ENCODE data around the gene PCID2. TPM values are rescaled to one million over a fixed set of nuclear protein-coding genes. Genes with fewer than 3 reads are reported as not detected.
A peak's percentile ranks its signal among the peaks of the same experiment; 100 is the strongest.

Gene PCID2
- total and polyA plus RNA-seq, 2 of the 13 experiments (the other 11 are each of a cell fraction or from before 2014, with no cell fraction given), result 65.0 to 111 TPM

DNA sequence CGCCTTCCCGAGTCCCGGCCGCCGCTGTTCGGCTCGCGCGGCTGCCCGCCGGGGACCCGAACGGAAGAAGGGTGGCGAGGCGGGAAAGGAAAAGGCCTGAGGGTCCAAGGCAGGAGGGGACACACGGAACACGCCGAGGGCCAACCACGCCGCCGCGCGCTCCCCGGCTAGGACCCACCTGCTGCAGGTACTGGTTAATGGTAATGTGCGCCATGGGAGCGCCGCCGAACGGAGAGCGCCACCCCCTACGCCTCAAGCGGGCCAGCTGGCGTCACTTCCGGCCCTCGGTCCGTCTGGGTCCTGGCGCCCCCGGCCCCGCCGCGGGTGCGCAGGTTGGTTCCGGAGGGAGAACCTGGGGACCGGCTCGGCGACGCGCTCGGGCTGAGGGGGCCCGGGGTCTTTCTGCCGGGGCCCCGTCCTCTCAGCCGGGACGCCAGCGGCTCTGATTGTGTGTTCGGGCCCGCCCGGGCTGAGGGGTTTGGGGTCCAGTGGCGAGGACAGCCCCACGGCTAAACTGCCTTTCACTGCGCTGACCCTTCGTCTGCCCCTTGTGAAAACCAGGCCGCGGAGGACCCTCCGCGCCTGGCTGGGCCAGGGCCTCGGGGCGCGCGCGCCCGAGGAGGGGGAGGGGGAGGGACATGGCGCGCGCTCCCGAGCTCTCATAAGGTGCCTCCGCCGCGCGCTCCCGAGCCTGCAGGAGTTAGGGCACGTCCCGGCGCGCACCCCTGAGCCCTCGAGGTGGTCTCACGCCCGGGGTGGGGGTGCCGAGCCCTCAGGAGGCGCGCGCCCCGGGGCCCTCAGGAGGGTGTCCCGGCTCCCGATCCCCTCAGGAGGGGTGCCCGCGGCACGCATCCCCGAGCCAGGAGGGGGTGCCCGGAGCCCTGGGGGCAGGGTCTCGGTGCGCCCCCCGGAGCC is at the start of gene PCID2 (continued):
- TF ChIP-seq, protein P1, sequence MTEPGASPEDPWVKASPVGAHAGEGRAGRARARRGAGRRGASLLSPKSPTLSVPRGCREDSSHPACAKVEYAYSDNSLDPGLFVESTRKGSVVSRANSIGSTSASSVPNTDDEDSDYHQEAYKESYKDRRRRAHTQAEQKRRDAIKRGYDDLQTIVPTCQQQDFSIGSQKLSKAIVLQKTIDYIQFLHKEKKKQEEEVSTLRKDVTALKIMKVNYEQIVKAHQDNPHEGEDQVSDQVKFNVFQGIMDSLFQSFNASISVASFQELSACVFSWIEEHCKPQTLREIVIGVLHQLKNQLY (CRISPR knock-in tag; IDR thresholded peaks at IDR 0.05), result no peak
- TF ChIP-seq ZMAT3 (CRISPR knock-in tag; conservative IDR thresholded peaks at IDR 0.05), result peak; percentile 62; the same call in 1 of the 2 replicates
- TF ChIP-seq, protein P2, sequence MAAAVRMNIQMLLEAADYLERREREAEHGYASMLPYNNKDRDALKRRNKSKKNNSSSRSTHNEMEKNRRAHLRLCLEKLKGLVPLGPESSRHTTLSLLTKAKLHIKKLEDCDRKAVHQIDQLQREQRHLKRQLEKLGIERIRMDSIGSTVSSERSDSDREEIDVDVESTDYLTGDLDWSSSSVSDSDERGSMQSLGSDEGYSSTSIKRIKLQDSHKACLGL (CRISPR knock-in tag; IDR thresholded peaks at IDR 0.05), result peak; percentile 90
- TF ChIP-seq ZNF772 (CRISPR knock-in tag; IDR thresholded peaks at IDR 0.05), result peak; percentile 78; the same call in 1 of the 2 replicates
- peak; percentile 35; the same call in 1 of the 2 replicates for TF ChIP-seq CHD2 (IDR thresholded peaks at IDR 0.05; ENCODE audit: low read depth, low read length)
- peak; percentile 51; the same call in 1 of the 2 replicates for TF ChIP-seq ZFP36L1 (CRISPR knock-in tag; IDR thresholded peaks at IDR 0.05)
- peak; percentile 67; the same call in 1 of the 2 replicates for TF ChIP-seq ZNF567 (CRISPR knock-in tag; IDR thresholded peaks at IDR 0.05; ENCODE audit: borderline replicate concordance)
- no peak for TF ChIP-seq NFRKB (IDR thresholded peaks at IDR 0.05)
- peak; percentile 85; the same call in 1 of the 2 replicates for TF ChIP-seq MTERF4 (CRISPR knock-in tag; IDR thresholded peaks at IDR 0.05)
- TF ChIP-seq ZNF784 (CRISPR knock-in tag; IDR thresholded peaks at IDR 0.05; ENCODE audit: borderline replicate concordance), result peak; percentile 99
- TF ChIP-seq, protein P3, sequence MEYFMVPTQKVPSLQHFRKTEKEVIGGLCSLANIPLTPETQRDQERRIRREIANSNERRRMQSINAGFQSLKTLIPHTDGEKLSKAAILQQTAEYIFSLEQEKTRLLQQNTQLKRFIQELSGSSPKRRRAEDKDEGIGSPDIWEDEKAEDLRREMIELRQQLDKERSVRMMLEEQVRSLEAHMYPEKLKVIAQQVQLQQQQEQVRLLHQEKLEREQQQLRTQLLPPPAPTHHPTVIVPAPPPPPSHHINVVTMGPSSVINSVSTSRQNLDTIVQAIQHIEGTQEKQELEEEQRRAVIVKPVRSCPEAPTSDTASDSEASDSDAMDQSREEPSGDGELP (IDR thresholded peaks at IDR 0.05; ENCODE audit: borderline replicate concordance, low read depth), result peak; percentile 53; the same call in 1 of the 2 replicates
- peak; percentile 96 for TF ChIP-seq ZNF337 (CRISPR knock-in tag; IDR thresholded peaks at IDR 0.05; ENCODE audit: borderline replicate concordance, low read depth)
- TF ChIP-seq ZNF580 (CRISPR knock-in tag; IDR thresholded peaks at IDR 0.05; ENCODE audit: borderline replicate concordance, low read depth), result peak; percentile 54; the same call in 1 of the 2 replicates
- TF ChIP-seq ZNF83 (CRISPR knock-in tag; IDR thresholded peaks at IDR 0.05; ENCODE audit: borderline replicate concordance), result no peak
- peak; percentile 77; the same call in 1 of the 2 replicates for TF ChIP-seq REPIN1 (CRISPR knock-in tag; IDR thresholded peaks at IDR 0.05; ENCODE audit: borderline replicate concordance, low read depth)
- TF ChIP-seq HNRNPH1 (optimal IDR thresholded peaks at IDR 0.05; ENCODE audit: low read depth, low read length), result no peak
- TF ChIP-seq ZNF33A (CRISPR knock-in tag; IDR thresholded peaks at IDR 0.05; ENCODE audit: borderline replicate concordance), result no peak
- TF ChIP-seq PAX8 (CRISPR knock-in tag; IDR thresholded peaks at IDR 0.05; ENCODE audit: borderline replicate concordance), result no peak
- TF ChIP-seq PITX1 (CRISPR knock-in tag; IDR thresholded peaks at IDR 0.05), result peak; percentile 65; the same call in 1 of the 2 replicates
- TF ChIP-seq, protein P4, sequence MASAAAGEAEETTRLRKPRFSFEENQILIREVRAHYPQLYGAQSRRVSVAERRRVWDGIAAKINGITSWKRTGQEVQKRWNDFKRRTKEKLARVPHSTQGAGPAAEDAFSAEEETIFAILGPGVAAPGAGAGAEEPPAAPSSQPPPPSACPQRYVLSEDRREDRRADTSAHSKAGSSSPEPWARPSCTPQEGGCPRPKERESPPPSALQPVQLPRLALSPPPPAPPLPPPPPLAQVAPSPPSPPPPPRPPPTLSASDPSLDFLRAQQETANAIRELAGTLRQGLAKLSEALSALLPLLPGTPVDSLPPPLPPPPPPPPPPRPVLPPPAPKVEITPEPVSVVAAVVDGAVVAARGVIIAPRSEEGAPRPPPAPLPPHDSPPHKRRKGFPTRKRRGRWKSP (CRISPR knock-in tag; IDR thresholded peaks at IDR 0.05), result peak; percentile 72; the same call in 1 of the 2 replicates
- peak; percentile 99 for TF ChIP-seq ZFY (CRISPR knock-in tag; IDR thresholded peaks at IDR 0.05)
- TF ChIP-seq MTA3 (CRISPR knock-in tag; IDR thresholded peaks at IDR 0.05), result no peak
- no peak for TF ChIP-seq ZNF558 (CRISPR knock-in tag; IDR thresholded peaks at IDR 0.05; ENCODE audit: borderline replicate concordance)

Data from HepG2 (cell line).